ENCODE data around the gene OR4C3. TPM values are rescaled to one million over a fixed set of nuclear protein-coding genes. Genes with fewer than 3 reads are reported as not detected.
"Not testable (repeated sequence)": the region's sequence is repeated elsewhere in the genome, so short reads cannot be mapped to it uniquely, and the experiment has no call there.

The OR4C3 gene
- not detected for total RNA-seq
- polyA plus RNA-seq (ENCODE audit: insufficient read length in 2 of 2): not detected
- long read RNA-seq, donor 1: 0 reads
- long read RNA-seq, donor 2: 0 reads
- long read RNA-seq, donor 3: 0 reads
- long read RNA-seq, donor 4: 0 reads

DNA sequence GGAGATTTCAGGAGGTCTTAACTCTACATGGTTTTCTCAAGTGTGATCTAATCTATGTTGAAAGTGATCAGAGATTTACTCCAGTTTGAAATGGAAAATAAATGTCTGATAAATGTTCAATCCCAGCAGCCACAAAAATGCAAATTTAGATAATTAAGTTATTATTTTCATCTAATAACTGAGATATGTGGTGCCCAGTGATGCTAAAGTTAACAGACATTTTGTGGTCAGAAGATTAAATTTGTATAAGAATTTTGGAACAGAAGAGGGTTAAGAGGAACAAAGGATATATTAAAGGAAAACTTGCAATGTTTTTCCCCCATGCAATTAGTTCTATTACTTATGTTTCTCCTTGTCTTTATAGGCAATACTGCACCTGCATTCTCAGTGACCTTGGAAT, at the start of gene OR4C3:
Gene OR4C3, plus strand, starts transcription at position 301 of the 400 bp plus-strand sequence. CDS start 102 bp downstream, outside the sequence.
- not testable (repeated sequence) for H3K4me1 ChIP-seq (ENCODE audit: control insufficient read depth, insufficient read depth, low read length); H3K9me3 ChIP-seq (ENCODE audit: control insufficient read depth, insufficient read depth, low read length); H3K4me3 ChIP-seq (ENCODE audit: low read depth, low read length); H3K27ac ChIP-seq (ENCODE audit: low read depth, low read length); H3K27me3 ChIP-seq (ENCODE audit: control insufficient read depth, insufficient read depth, low read length); DNase-seq (ENCODE audit: low read depth in 4 of 6, low spot score in 6 of 6); H3K36me3 ChIP-seq (ENCODE audit: control insufficient read depth, insufficient read depth, low read length)

DNA sequence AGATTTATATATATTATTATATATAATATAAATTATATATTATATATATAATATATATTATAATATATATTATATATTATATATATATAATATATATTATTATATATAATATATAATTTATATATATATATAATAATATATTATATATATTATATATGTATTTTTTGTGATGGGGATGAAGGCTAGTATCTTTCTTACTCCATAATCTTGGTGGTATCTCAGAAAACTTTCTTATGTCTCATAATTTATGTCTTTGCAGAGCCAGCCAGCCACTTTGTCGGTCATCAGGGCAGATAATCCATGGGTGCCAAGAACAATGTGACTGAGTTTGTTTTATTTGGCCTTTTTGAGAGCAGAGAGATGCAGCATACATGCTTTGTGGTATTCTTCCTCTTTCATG, 18.8 kb upstream of the OR4C3 start, which contains the start of gene OR4S1:
Gene OR4S1, plus strand, starts transcription at position 301 of the 400 bp plus-strand sequence. Its CDS starts 0 bp downstream, at position 301.
- no peak within 1 kb of the TSS for H3K27ac ChIP-seq (ENCODE audit: low read depth, low read length)
- H3K9me3 ChIP-seq (ENCODE audit: control insufficient read depth, insufficient read depth, low read length): peaks cover 4% of the 10 kb centered on the region
- no peaks in the 10 kb centered on the region for H3K27me3 ChIP-seq (ENCODE audit: control insufficient read depth, insufficient read depth, low read length)
- H3K36me3 ChIP-seq (ENCODE audit: control insufficient read depth, insufficient read depth, low read length): no peaks in the 10 kb centered on the region
- no peaks in the 10 kb centered on the region for H3K4me1 ChIP-seq (ENCODE audit: control insufficient read depth, insufficient read depth, low read length)
- no peak within 1 kb of the TSS for H3K4me3 ChIP-seq (ENCODE audit: low read depth, low read length)
- 60% methylated on average over 1 of the region's 1 CpG for WGBS (ENCODE audit: insufficient coverage)
- DNase-seq (ENCODE audit: low read depth in 4 of 6, low spot score in 6 of 6): no peak

DNA sequence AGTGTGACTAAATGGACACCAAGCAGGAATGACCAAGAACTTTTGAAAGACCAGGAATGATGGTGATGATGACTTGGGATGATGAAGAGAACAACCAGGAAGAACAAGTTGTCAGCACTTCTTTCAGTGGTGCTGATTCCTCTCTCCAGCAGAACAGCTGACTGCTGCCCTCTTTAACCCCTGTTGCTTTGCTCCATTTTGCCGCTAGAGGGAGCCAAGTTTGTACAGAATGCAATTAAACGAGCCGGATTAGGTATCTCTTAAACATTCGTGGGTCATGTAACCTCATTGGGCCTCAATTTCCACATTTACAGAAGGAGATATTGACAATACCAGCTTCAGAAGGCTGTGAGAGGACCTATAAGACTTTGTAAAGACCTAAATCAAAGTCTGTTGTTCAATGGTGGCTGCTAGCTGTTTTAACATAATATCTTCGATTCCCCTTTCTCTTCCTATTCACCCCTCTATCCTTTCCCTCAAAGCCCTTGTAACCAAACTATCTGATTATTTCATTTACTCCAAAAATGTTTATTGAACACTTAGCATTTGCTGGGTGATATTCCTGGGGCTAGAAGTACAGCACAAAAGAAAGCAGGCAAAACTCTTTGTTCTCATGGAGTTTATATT, 16.8 kb upstream of the OR4C3 start:
- WGBS (ENCODE audit: insufficient coverage): 0% methylated on average over 3 of the region's 5 CpGs
- Histone ChIP-seq H3K27ac (ENCODE audit: low read depth, low read length) (no peak overlapping the region), H3K4me1 (ENCODE audit: control insufficient read depth, insufficient read depth, low read length) (no peaks in the 10 kb centered on the region), H3K4me3 (ENCODE audit: low read depth, low read length) (no peak overlapping the region), H3K9me3 (ENCODE audit: control insufficient read depth, insufficient read depth, low read length) (peaks cover 4% of the 10 kb centered on the region), H3K36me3 (ENCODE audit: control insufficient read depth, insufficient read depth, low read length) (no peaks in the 10 kb centered on the region), H3K27me3 (ENCODE audit: control insufficient read depth, insufficient read depth, low read length) (no peaks in the 10 kb centered on the region)
- peak in 1 of 6 donors; percentile 3 for DNase-seq (ENCODE audit: low read depth in 4 of 6, low spot score in 6 of 6)

DNA sequence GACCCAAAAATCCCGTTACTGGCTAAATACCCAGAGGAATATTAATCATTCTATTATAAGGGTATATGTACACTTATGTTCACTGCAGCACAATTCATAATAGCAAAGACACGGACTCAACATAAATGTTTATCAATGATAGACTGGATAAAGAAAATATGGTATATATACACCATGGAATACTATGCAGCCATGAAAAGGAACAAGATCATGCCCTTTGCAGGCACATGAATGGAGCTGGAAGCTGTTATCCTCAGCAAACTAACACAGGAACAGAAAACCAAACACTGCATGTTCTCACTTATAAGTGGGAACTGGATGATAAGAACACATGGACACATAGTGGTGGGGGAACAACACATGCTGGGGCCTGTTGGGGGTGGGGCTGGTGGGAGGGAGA, 11.1 kb upstream of the OR4C3 start:
- not testable (repeated sequence) for H3K27me3 ChIP-seq (ENCODE audit: control insufficient read depth, insufficient read depth, low read length); H3K9me3 ChIP-seq (ENCODE audit: control insufficient read depth, insufficient read depth, low read length); DNase-seq (ENCODE audit: low read depth in 4 of 6, low spot score in 6 of 6); H3K4me1 ChIP-seq (ENCODE audit: control insufficient read depth, insufficient read depth, low read length); H3K4me3 ChIP-seq (ENCODE audit: low read depth, low read length); H3K27ac ChIP-seq (ENCODE audit: low read depth, low read length); H3K36me3 ChIP-seq (ENCODE audit: control insufficient read depth, insufficient read depth, low read length)
- no CpG with 5 or more reads among the region's 2 CpGs for WGBS (ENCODE audit: insufficient coverage)

DNA sequence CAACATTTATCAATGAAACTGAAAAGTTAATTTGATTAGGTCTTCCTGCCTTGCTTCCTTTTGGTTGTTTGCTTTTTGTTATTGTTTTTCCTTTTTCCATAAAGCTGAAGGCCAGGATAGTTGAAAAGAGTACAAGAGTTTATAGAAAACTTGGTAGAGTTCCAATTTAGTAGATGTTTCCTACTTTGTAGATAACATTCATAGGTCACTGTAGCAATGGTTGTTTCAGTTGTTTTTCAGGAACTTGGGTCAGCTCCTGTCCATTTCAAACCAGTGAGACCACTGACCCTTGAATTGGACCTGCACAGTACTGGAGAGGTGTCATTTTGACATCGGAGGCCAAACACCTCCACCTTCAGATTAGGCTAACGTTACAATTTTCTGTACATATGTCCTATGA, 4.9 kb upstream of the OR4C3 start:
- H3K27ac ChIP-seq (ENCODE audit: low read depth, low read length); H3K36me3 ChIP-seq (ENCODE audit: control insufficient read depth, insufficient read depth, low read length); H3K9me3 ChIP-seq (ENCODE audit: control insufficient read depth, insufficient read depth, low read length); DNase-seq (ENCODE audit: low read depth in 4 of 6, low spot score in 6 of 6); H3K4me1 ChIP-seq (ENCODE audit: control insufficient read depth, insufficient read depth, low read length); H3K27me3 ChIP-seq (ENCODE audit: control insufficient read depth, insufficient read depth, low read length); H3K4me3 ChIP-seq (ENCODE audit: low read depth, low read length): not testable (repeated sequence)
- 83% methylated on average over 1 of the region's 2 CpGs for WGBS (ENCODE audit: insufficient coverage)

DNA sequence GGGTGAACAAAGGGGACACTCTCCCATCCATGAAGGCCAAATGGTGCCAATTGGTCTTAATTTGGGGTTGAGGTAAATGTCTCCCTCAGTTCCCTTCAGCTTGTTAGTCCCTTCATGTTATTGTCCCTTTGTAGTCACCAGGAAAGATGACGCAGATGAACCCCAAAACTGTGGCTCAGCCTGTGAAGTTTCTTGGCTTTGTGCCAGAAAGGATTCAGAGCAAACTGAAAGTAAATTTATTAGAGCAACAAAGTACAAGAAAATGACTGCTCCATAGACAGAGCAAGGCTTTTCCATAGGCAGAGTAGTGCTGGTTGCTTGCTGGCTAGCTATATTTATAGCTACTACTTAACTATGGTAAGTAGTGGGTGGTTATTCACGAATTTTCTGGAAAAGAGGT, 16.7 kb downstream of the OR4C3 start:
- 70% methylated on average over 2 of the region's 2 CpGs for WGBS (ENCODE audit: insufficient coverage)
- Histone ChIP-seq H3K27ac (ENCODE audit: low read depth, low read length) (no peak overlapping the region), H3K4me1 (ENCODE audit: control insufficient read depth, insufficient read depth, low read length) (no peaks in the 10 kb centered on the region), H3K36me3 (ENCODE audit: control insufficient read depth, insufficient read depth, low read length) (no peaks in the 10 kb centered on the region), H3K27me3 (ENCODE audit: control insufficient read depth, insufficient read depth, low read length) (no peaks in the 10 kb centered on the region), H3K4me3 (ENCODE audit: low read depth, low read length) (no peak overlapping the region), H3K9me3 (ENCODE audit: control insufficient read depth, insufficient read depth, low read length) (peaks cover 2% of the 10 kb centered on the region)
- DNase-seq (ENCODE audit: low read depth in 4 of 6, low spot score in 6 of 6): no peak

DNA sequence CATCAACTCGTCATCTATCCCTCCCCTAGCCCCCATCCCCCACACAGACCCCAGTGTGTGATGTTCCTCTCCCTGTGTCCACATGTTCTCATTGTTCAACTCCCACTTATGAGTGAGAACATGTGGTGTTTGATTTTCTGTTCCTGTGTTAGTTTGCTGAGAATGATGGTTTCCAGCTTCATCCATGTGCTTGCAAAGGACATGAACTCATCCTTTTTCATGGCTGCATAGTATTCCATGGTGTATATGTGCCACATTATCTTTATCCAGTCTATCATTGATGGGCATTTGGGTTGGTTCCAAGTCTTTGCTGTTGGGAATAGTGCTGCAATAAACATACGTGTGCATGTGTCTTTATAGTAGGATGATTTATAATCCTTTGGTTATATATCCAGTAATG, 17.8 kb downstream of the OR4C3 start:
- H3K36me3 ChIP-seq (ENCODE audit: control insufficient read depth, insufficient read depth, low read length); H3K9me3 ChIP-seq (ENCODE audit: control insufficient read depth, insufficient read depth, low read length); H3K27me3 ChIP-seq (ENCODE audit: control insufficient read depth, insufficient read depth, low read length); DNase-seq (ENCODE audit: low read depth in 4 of 6, low spot score in 6 of 6); H3K27ac ChIP-seq (ENCODE audit: low read depth, low read length); H3K4me1 ChIP-seq (ENCODE audit: control insufficient read depth, insufficient read depth, low read length); H3K4me3 ChIP-seq (ENCODE audit: low read depth, low read length): not testable (repeated sequence)
- no CpG with 5 or more reads among the region's 2 CpGs for WGBS (ENCODE audit: insufficient coverage)

DNA sequence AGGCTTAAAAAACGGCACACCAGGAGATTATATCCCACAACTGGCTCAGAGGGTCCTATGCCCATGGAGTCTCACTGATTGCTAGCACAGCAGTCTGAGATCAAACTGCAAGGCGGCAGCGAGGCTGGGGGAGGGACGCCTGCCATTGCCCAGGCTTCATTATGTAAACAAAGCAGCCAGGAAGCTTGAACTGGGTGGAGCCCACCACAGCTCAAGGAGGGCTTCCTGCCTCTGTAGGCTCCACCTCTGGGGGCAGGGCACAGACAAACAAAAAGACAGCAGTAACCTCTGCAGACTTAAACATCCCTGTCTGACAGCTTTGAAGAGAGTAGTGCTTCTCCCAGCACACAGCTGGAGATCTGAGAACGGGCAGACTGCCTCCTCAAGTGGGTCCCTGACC, 21.6 kb downstream of the OR4C3 start:
- DNase-seq (ENCODE audit: low read depth in 4 of 6, low spot score in 6 of 6); H3K27me3 ChIP-seq (ENCODE audit: control insufficient read depth, insufficient read depth, low read length); H3K27ac ChIP-seq (ENCODE audit: low read depth, low read length); H3K9me3 ChIP-seq (ENCODE audit: control insufficient read depth, insufficient read depth, low read length); H3K4me1 ChIP-seq (ENCODE audit: control insufficient read depth, insufficient read depth, low read length); H3K36me3 ChIP-seq (ENCODE audit: control insufficient read depth, insufficient read depth, low read length); H3K4me3 ChIP-seq (ENCODE audit: low read depth, low read length): not testable (repeated sequence)
- 81% methylated on average over 5 of the region's 5 CpGs for WGBS (ENCODE audit: insufficient coverage)

DNA sequence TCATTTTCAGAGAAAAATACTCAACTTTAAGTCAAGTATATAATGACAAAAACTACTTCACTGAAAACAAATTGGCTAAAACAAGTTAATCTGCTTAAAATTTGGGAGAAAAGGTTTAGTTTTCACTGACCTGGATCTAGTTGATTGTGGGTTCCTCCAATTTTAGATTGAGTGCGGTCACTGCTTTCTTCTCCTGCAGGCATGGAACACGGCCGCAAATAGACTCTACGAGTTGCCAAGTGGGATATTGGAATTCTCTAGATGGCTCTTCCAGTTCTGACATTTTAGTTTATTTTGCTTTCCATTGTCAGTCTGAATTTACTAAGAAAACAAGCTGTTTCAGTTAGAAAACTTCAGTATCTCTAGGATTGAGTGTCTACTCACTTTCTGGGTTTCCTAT, 29.3 kb downstream of the OR4C3 start:
- H3K27me3 ChIP-seq (ENCODE audit: control insufficient read depth, insufficient read depth, low read length): no peaks in the 10 kb centered on the region
- no peak overlapping the region for H3K4me3 ChIP-seq (ENCODE audit: low read depth, low read length)
- H3K27ac ChIP-seq (ENCODE audit: low read depth, low read length): no peak overlapping the region
- DNase-seq (ENCODE audit: low read depth in 4 of 6, low spot score in 6 of 6): no peak
- WGBS (ENCODE audit: insufficient coverage): 100% methylated on average over 3 of the region's 4 CpGs
- H3K9me3 ChIP-seq (ENCODE audit: control insufficient read depth, insufficient read depth, low read length): peaks cover 1% of the 10 kb centered on the region
- no peaks in the 10 kb centered on the region for H3K36me3 ChIP-seq (ENCODE audit: control insufficient read depth, insufficient read depth, low read length)
- H3K4me1 ChIP-seq (ENCODE audit: control insufficient read depth, insufficient read depth, low read length): no peaks in the 10 kb centered on the region

DNA sequence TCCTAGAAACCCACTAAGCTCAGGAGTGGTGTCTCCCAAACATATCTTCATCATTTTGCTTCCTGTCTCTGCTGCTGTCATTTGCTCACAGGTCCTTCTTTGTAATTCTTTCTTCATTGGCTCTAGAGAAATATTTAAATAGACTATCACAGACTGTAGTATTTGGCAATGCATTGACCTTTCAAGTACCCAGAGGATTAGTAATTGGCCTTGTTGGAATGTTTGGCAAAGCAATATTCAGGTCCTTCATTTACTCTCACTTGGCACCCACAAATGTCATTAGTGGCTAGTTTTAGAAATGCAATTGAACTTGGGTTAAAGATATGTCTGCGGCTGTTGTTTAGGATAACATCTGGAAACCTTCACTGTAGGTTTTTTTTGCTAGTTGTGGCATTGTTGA, 30.0 kb downstream of the OR4C3 start:
- WGBS (ENCODE audit: insufficient coverage): 75% methylated on average over 1 of the region's 1 CpG
- Histone ChIP-seq H3K4me1 (ENCODE audit: control insufficient read depth, insufficient read depth, low read length) (no peaks in the 10 kb centered on the region), H3K36me3 (ENCODE audit: control insufficient read depth, insufficient read depth, low read length) (no peaks in the 10 kb centered on the region), H3K9me3 (ENCODE audit: control insufficient read depth, insufficient read depth, low read length) (peaks cover 1% of the 10 kb centered on the region), H3K4me3 (ENCODE audit: low read depth, low read length) (no peak overlapping the region), H3K27me3 (ENCODE audit: control insufficient read depth, insufficient read depth, low read length) (no peaks in the 10 kb centered on the region), H3K27ac (ENCODE audit: low read depth, low read length) (no peak overlapping the region)
- DNase-seq (ENCODE audit: low read depth in 4 of 6, low spot score in 6 of 6): no peak
